ENCODE results near the gene GLIS2.

Gene GLIS2

DNA sequence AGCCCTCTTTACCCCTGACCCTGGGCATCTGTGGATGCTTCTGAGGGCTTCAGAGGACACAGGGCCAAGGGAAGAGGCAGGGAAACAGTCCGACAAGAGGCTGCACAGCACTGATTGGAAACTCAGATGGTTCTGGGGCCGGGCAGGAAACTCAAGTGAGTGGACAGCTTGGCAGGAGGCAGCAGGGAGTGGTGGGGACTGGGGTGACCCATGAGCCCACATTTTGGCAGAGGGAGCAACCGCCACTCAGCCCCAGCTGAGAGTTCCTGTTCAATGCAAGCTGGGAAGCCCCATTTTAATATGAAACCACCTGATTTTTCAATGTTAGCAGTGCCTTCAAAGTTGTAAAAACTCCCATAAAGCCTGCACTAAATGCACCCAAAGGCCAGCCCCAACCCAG, 54.3 kb downstream of the GLIS2 start:
- DNase-seq (ENCODE audit: low read depth): no peak

DNA sequence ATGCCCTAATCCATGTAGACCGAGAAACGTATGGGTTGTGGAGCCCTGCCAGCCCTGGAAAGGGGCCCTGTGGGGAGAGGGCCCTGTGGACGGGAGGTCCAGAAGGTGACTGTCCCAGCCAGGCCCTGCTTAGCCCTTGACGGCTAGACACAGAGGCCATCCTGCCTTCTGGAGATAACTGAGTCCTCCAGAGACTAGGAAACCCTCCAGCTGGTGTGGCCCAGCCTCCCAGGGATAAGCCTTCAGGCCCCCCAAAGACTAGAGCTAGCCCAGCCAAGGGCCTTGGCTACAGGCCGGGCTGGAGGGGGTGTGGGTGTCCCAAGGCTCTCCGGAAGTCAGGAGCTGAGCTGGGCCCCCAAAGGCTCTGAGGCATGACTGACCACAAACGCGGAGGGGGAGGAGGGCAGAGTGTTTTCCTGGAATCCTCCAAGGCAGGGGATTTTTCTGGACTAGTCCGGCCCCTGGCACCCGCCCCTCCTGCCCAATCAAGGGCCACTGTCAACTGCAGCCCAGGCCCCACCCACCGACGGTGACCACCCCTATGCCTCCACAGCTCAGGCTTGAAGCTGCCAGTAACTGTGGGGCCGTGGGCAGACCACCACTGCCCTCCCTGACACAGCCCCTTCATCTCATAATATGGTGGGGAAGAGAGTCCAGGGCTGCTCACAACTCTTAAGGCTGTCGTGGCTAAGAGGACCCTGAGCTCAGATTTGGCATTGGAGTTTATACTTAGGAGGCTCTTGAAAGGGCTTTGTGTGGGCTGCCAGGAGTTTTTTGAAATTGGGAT, 54.9 kb downstream of the GLIS2 start:
- no peak for DNase-seq (ENCODE audit: low read depth)

DNA sequence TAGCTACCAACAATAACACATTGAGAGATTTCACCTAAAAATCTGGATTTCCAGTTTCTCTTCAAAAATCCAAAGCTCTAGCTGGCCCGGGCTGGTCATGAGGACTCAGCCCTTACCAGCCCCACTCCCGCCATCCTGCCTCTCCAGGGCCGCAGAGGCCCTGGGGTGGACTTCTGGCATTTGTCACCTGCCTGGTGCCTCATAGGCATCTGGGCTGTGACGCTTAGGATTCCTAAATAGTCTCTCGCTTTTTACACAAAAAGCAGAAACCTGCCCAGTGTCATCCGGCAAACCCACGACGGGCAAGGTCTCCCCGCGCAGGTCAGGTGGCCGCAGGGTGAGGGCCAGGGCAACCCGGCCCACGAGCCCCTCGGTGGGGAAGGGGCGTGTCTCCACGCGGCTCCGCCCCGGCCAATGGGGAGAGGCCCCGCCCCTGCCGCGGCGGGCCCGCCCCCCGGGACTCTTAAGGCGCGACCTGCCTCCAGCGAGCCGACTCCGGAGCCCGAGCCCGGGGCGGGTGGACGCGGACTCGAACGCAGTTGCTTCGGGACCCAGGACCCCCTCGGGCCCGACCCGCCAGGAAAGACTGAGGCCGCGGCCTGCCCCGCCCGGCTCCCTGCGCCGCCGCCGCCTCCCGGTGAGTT, 55.6 kb downstream of the GLIS2 start, which contains the start of gene VASN:
Gene VASN, plus strand, starts transcription at position 492 of the 644 bp plus-strand sequence. CDS start 9,030 bp downstream, outside the sequence.
- DNase-seq (ENCODE audit: low read depth): no peak

DNA sequence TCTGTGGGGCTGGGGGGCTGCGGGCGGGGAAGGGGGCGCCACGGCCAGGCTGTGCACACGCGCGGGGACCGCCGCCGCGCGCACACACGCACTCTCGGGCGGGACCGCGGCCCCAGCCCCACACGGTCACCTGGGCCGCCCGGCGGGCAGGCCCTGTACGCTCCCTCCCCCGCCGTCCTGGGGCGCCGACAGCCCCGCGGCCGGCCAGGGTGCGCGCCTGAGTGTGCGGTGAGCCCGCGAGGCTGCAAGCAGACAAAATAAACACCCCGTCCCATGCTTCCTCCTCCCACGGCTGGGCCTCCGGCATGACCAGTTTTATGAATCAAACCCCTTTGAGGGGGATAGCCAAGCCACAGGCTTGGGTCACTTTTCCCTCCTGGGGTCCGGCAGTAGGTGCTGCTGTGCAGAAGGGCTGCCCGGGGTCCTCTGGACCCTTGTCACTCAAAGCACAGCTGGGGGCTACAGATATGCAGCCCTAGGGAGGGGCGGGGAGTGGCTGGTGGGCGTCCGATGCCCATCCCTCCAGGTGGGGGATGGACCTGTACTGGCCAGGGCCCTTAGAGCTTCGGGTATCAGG, 56.2 kb downstream of the GLIS2 start:
- DNase-seq (ENCODE audit: low read depth): no peak

DNA sequence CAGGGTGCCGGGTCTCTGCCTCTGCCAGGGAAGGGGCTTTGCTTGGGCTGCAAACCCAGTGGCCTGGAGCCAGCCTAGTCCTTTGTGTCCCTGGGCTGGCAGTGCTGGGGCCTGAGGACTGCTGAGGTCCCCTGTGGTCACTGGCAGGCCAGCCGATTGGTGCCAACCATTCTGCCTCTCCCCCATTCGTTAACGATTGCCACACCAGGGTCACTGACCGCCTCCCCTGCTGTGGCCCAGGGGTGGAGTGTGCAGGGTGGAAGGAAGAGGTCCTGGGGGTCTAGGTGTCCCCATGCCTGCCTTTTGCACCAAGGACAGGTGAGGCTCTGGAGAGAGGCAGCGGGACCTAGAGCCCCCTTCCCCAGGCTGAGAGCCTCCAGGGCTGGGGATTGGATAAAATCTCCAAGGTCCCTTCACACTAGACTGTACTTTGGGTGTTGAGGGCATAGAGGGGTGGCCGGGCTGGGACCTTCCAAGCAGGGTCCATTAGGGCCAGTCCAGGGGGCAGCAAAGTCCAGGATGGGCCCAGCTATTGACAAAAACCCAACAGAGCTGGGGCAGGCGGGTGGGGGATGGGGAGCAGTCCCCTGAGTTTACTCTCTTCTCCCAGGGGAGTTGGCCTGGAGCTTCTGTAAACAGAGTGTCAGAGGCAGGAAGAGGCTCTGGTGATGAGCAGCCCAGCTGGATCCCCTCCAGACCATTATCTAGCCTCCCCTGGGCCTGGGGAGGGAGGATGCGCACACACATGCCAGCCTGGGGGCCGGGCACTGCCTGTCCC, 56.9 kb downstream of the GLIS2 start:
- no peak for DNase-seq (ENCODE audit: low read depth)

DNA sequence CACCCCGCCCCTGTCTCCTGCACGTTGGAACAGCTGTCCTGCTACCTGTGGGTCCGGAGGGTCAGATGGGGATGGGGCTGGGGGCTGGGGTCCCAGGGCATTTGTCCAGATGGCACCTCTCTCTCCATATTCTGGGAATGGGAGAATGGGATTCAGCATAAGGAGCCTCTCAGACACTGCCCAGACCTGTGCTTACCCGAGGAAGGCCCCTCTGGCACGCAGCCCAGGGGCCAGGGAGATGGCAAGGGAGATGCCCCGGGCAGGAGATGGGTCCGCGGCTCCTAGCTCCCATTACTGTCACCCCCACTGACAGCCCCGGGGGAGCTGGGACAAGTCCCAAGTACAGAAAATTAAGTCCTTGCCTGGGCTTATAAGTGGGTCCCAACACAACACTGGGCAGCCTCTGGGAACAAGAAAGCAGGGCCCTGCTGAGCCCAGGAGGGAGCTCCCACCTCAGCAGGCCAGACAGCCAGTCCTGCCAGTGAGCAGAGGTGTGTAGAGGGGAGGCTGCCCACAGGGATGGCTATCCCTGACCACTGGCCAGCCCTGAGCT, 57.6 kb downstream of the GLIS2 start:
- DNase-seq (ENCODE audit: low read depth): no peak

DNA sequence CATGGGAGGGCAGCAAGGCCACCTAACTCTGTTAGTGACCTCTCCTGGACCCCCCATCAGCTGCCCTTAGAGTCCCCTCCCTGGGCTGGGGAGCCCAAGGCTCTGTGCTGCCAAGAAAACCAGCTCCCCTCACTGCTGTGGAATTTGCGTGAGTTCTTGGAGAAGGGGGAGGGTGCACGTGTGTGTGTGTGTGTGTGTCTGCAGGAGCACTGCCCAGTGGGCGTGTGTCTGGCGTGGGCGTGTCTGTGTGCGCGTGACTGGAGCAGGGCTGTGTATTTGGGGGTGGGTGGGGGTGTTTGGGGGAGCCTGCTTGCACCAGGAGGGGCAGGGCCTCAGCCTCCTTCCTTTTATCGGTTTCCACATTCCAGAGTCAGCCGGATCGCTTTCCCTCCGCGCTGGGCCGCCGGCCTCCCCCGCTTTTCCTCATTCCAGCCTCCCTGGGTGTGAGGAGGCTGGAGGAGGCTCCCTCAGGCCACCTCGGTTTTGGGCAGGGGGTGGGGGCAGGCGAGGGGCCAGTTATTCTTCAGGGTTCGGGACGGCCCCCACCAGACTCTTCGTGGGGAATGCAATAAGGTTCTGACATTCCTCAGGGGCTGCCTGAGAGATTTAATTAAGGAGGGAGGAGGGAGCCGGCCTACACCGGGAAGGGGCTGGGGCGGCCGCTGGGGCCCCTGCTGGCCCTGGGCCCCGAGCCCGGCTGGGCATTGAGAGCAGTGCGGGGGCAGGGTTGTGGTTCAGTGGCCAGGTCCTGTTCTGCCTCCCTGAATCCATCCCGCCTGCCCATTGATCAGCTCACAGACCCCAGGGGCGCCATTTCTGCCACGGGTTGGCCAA, 58.3 kb downstream of the GLIS2 start:
- DNase-seq (ENCODE audit: low read depth): peak; percentile 93

DNA sequence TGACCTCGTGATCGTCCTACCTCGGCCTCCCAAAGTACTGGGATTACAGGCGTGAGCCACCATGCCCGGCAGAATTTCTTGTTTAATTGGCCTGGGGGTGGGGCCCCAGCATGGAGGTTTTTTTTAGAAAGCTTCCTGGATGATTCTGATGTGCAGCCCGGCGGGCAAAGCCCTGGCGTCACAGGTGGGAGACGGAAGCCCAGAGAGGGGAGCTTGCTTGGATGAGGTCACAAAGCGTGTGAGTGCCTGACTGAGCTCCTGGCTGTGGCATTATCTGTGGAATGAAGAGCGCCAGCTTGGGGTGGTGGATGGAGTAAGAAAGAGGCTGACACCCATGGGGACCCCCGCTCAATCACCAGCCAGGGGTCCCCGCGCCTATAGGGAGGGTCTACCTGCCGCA, 59.9 kb downstream of the GLIS2 start:
- DNase-seq (ENCODE audit: low read depth): no peak

DNA sequence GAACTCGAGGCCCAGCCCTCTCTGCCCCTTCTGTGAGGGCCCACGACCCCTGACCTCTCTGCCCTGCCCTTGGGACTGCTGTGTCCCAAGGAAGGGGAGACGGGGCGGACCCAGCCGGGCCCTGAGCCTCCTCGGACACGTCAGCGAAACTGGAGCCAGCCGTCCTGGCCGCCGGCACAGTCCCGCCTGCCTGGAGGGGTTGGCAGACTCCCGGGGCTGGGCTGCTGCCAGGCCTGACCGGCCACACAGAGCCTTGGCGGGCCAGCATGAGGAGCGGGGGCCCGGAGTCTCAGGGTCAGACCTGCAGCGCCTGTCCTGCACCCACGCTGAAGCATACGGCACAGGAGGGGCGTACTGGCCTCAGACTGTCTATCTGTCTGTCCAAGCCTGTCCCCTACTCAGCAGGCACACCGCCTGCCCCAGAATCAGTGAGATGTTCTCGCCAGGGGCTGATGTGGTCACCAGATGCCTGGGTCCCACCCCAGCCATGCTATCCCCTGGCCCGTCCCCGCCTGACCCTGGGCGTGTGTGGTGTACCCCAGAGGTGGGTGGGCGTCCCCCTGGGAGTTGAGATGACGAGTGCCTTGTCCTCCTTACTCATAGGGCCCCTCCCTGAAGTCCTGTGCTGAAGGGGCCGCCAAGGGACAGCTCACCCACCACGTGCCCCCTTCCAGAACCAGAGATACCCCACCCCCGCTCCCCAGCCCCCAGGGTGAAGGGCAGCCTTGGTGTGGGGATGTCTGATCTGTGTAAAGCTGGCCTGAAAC, 60.4 kb downstream of the GLIS2 start:
- DNase-seq (ENCODE audit: low read depth): peak; percentile 82

DNA sequence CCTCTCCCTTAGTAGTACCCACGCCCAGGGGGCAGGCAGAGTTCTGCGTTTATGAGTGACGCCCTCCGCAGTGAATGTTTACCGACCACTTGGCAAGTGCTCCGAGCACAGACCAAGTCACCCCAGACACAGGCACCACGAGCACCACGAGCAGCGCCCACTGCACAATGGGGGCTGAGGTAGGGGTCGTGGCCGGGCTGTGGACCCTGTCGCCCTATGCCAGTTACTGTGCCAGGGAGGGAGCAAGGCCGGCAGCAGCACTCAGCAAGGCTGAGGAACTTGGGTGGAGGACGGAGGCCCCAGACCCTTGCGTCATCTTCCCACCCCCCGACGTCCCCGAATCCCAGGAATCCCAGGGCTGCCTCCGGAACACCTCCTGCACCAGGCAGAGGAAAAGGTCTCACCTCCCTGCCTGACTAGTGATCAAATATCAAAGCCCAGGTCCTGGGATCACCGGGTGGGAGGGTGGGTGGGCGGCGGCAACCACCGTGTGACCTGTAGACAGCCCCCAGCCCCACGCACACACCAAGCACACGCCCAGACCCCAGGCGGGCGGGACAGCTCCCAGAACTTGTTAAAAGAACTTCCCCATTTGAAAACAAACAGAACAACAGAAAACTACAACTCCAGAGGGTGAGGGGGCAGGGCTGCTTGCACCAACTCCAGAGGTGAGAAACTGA, 61.2 kb downstream of the GLIS2 start:
- DNase-seq (ENCODE audit: low read depth): no peak

DNA sequence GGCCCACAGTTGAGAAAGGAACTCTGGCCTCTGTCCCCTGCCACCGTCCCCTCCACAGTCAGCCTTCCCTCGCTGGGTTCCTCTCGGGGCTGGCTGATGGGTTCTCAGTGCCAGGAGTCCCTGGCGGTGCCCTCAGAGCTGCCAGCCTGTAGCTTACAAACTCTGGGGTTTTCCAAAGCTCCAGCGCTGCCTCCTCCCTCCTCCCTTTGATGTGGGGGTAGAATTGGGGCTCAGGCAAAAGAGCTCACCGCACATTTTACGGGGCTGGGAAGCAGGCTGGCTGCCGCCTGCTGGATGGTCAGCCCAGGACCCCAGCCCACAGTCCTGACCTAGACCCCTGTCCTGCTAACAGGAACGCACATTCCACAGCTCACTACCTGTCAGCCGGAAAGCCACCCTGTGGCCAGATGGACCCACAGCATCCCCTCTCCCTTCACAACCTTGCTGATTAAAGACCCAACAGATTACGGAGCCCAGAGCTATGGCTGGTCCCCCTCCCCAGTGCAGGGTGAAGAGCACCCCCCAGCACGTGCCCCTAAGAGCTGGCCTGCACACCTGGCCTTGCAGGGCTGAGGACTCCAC, 61.8 kb downstream of the GLIS2 start:
- no peak for DNase-seq (ENCODE audit: low read depth)

DNA sequence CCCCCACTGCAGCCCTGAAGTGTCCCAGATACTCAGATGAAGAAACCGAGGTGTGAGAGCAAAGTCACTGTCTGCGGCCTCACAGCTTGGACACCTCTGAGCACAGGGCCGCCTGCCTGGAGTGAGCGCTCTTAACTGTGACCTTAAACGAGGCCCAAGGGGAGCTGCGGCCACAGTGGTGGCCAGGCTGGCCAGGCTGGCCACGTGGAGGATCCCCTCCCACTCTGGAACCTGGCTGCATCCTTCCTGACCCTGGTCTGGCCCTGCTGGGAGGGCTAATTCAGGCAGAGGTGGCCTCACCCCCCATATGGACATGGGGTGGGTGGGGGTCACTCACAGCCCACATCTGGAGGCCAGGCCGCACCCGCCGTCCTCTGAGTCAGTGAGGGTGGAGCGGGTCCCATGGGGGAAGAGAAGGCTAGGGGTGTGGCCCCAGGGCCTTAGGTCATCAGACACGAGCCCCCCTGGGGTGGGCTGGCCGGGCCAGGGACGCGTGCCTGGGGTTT, 62.3 kb downstream of the GLIS2 start:
- DNase-seq (ENCODE audit: low read depth): no peak

DNA sequence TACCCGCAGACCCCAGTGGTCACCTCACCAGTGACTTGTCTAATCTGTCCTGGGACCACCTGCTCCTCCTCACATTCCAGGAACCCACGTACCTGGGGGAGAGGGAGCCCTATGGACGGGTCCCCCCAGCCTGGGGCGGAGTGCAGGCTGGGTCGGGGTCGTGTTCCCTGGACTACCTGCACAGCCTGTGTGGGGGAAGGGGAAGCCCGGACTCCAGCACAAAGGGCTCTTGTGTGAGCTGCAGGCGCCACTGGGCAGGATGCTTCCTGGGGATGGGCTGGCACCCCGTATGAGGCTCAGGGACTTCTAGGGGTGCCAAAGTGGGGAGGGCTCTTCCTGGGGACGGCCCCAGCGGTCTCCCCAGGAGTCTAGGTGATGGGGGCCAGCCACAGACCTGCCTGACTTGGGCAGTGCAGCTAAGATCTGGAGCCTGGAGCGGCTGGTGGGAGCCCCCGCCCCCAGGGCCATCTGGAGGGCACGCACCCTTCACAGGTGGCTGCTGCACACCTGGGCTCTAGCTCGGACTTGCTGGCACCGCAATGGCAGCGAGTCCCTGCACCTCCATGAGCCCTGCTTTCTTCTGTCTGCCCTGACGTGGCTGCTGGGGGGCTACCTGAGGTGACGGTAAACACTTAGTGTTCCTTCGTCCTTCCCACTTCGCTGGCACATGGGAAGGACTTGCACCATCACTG, 63.3 kb downstream of the GLIS2 start:
- no peak for DNase-seq (ENCODE audit: low read depth)

DNA sequence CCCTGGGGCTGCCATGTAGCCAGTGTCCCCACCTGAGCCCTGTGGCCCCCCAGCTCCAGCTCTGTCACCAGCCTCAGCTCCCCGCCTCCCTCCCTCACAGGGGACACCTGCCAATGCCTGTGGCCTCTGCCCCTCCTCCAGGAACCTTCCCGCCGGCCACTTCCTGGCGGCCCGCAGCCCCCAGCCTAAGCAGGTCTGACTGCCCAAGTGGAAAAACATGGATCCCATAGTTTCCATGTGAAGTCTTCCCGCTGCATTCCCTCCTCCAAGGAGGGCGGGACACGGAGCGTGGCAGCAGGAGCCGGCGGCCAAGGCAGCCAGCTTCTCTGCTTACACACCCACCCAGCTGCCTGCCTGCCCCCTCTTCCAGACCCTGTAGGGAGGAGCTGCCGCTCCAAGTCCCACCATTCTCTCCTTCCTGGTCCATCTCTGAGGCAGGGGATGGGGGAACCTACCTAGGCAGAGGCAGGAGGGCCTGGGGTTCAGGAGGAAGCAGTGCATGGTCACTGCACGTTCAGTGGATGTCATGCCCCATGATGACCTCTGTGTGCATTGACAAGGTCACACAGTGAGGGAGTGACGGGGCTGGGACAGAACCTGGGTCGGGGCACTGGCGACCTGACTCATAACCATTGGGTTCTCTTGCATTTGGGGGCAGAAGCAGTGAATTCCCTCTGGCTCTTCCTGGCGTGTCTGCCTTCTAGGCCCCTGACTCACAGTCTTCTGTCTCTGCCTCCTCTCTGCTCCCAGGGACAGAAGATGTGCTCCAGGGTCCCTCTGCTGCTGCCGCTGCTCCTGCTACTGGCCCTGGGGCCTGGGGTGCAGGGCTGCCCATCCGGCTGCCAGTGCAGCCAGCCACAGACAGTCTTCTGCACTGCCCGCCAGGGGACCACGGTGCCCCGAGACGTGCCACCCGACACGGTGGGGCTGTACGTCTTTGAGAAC, 64.5 kb downstream of the GLIS2 start:
- no peak for DNase-seq (ENCODE audit: low read depth)

DNA sequence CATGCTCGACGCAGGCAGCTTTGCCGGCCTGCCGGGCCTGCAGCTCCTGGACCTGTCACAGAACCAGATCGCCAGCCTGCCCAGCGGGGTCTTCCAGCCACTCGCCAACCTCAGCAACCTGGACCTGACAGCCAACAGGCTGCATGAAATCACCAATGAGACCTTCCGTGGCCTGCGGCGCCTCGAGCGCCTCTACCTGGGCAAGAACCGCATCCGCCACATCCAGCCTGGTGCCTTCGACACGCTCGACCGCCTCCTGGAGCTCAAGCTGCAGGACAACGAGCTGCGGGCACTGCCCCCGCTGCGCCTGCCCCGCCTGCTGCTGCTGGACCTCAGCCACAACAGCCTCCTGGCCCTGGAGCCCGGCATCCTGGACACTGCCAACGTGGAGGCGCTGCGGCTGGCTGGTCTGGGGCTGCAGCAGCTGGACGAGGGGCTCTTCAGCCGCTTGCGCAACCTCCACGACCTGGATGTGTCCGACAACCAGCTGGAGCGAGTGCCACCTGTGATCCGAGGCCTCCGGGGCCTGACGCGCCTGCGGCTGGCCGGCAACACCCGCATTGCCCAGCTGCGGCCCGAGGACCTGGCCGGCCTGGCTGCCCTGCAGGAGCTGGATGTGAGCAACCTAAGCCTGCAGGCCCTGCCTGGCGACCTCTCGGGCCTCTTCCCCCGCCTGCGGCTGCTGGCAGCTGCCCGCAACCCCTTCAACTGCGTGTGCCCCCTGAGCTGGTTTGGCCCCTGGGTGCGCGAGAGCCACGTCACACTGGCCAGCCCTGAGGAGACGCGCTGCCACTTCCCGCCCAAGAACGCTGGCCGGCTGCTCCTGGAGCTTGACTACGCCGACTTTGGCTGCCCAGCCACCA, 65.4 kb downstream of the GLIS2 start:
- no peak for DNase-seq (ENCODE audit: low read depth)

DNA sequence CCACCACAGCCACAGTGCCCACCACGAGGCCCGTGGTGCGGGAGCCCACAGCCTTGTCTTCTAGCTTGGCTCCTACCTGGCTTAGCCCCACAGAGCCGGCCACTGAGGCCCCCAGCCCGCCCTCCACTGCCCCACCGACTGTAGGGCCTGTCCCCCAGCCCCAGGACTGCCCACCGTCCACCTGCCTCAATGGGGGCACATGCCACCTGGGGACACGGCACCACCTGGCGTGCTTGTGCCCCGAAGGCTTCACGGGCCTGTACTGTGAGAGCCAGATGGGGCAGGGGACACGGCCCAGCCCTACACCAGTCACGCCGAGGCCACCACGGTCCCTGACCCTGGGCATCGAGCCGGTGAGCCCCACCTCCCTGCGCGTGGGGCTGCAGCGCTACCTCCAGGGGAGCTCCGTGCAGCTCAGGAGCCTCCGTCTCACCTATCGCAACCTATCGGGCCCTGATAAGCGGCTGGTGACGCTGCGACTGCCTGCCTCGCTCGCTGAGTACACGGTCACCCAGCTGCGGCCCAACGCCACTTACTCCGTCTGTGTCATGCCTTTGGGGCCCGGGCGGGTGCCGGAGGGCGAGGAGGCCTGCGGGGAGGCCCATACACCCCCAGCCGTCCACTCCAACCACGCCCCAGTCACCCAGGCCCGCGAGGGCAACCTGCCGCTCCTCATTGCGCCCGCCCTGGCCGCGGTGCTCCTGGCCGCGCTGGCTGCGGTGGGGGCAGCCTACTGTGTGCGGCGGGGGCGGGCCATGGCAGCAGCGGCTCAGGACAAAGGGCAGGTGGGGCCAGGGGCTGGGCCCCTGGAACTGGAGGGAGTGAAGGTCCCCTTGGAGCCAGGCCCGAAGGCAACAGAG, 66.3 kb downstream of the GLIS2 start:
- no peak for DNase-seq (ENCODE audit: low read depth)

Measured in fibroblast of the conjunctiva (primary cell).